Measurements from ENCODE around the gene MTO1. TPM values are rescaled to one million over a fixed set of nuclear protein-coding genes. Genes with fewer than 3 reads are reported as not detected.

Gene MTO1
- total RNA-seq, 5 donors from 2014 or later (not counting 1 experiment from before 2014, with no cell fraction given): 55.0 to 80.4 (median 59.3) TPM

DNA sequence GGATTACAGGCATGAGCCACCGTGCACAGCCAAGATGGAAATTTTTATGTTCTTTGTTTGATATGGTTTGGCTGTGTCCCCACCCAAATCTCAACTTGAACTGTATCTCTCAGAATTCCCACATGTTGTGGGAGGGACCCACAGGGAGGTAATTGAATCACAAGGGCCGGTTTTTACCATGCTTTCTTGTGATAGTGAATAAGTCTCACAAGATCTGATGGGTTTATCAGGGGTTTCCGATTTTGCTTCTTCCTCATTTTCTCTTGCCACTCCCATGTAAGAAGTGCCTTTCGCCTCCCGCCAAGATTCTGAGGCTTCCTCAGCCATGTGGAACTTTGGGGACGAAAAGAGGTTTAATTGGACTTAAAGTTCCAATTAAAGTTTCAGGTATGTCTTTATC is 44.7 kb downstream of the MTO1 start:
- ChIA-PET CTCF (no interaction called here), POLR2A (no interaction called here)
- Mint-ChIP-seq H3K4me1 (no peaks in the 10 kb centered on the region), H3K9me3 (no peaks in the 10 kb centered on the region), H3K36me3 (peaks cover 16% of the 10 kb centered on the region), H3K27ac (peak overlapping the region; percentile 22 to 65), H3K27me3 (no peaks in the 10 kb centered on the region), H3K4me3 (no peak overlapping the region)
- Histone ChIP-seq H3K27me3 (replicated peaks in 1 of 2; ENCODE audit: control insufficient read depth in 2 of 2, extremely low read depth in 1 of 2, insufficient read depth in 2 of 2, low read length in 1 of 2) (no peaks in the 10 kb centered on the region), H3K4me3 (ENCODE audit: control insufficient read depth in 1 of 2, extremely low read depth in 1 of 2, low read length in 1 of 2) (no peak overlapping the region), H3K27ac (ENCODE audit: low read length) (no peak overlapping the region), H3K36me3 (ENCODE audit: control insufficient read depth in 2 of 2, extremely low read depth in 1 of 2, insufficient read depth in 1 of 2, low read length in 1 of 2) (peaks cover 0 to 21% of the 10 kb centered on the region in 2 donors), H3K9me3 (no peaks in the 10 kb centered on the region), H3K4me1 (ENCODE audit: control insufficient read depth in 1 of 2, extremely low read depth in 1 of 2, insufficient read depth in 2 of 2, low read length in 2 of 2) (no peaks in the 10 kb centered on the region)
- DNase-seq (no peak), ATAC-seq (replicated peaks in 1 of 4) (no peak)
- no CpG with 5 or more reads among the region's 6 CpGs for WGBS (ENCODE audit: insufficient coverage)

DNA sequence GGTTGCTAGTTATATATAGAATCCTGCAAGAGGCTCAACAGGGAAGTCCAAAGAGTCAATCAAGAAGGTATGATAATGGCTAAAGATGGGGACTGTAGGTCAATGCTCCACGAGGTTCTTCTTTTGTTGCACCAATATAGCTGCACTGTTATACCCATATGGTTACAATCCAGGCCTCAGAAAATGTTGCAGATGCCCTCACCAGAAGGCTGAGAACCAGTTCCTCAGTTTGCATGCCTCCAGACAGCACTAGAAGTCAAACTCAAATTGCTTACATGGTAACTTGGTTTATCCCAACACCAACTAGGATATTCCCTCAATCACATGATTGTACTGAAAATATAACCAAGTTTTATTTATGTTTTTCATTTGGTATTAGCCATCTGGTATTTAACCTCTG is 47.2 kb downstream of the MTO1 start:
- Histone ChIP-seq H3K4me1 (ENCODE audit: control insufficient read depth in 1 of 2, extremely low read depth in 1 of 2, insufficient read depth in 2 of 2, low read length in 2 of 2) (no peaks in the 10 kb centered on the region), H3K27me3 (replicated peaks in 1 of 2; ENCODE audit: control insufficient read depth in 2 of 2, extremely low read depth in 1 of 2, insufficient read depth in 2 of 2, low read length in 1 of 2) (no peaks in the 10 kb centered on the region), H3K9me3 (no peaks in the 10 kb centered on the region), H3K4me3 (ENCODE audit: control insufficient read depth in 1 of 2, extremely low read depth in 1 of 2, low read length in 1 of 2) (no peak overlapping the region), H3K27ac (ENCODE audit: low read length) (no peak overlapping the region), H3K36me3 (ENCODE audit: control insufficient read depth in 2 of 2, extremely low read depth in 1 of 2, insufficient read depth in 1 of 2, low read length in 1 of 2) (peaks cover 0 to 13% of the 10 kb centered on the region in 2 donors)
- ChIA-PET CTCF (no interaction called here), POLR2A (interaction anchor here (0.5 to 1.0 kb wide), 3 partner anchors 8 to 13 kb away, joined by 3 to 4 read pairs (median 3); no protein-coding TSS in a partner anchor)
- Mint-ChIP-seq H3K4me3 (no peak overlapping the region), H3K4me1 (peaks cover 0 to 6% (median 3%) of the 10 kb centered on the region in 3 donors), H3K27ac (no peak overlapping the region), H3K36me3 (peaks cover 15% of the 10 kb centered on the region), H3K9me3 (no peaks in the 10 kb centered on the region), H3K27me3 (no peaks in the 10 kb centered on the region)
- DNase-seq (no peak), ATAC-seq (replicated peaks in 1 of 4) (peak in 1 of 4 experiments; percentile 5)
- WGBS (ENCODE audit: insufficient coverage): no CpG with 5 or more reads among the region's 1 CpG

DNA sequence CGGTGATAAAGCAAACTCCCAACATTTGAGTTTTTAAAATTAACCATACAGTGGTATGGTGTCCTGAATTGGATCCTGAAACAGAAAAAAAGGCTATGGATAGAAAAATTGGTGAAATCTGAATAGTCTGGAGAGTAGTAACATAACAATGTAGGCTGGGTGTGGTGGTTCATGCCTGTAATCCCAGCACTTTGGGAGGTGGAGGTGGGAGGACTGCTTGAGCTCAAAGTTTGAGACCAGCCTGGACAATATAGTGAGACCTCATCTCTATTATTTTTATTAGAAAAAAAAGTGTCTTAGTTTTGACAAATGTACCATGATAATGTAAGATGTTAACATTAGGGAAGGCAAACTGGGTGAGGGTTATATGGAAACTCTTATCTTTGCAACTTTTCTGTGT is 48.3 kb downstream of the MTO1 start:
- H3K27me3 ChIP-seq (replicated peaks in 1 of 2; ENCODE audit: control insufficient read depth in 2 of 2, extremely low read depth in 1 of 2, insufficient read depth in 2 of 2, low read length in 1 of 2): no peaks in the 10 kb centered on the region
- Mint-ChIP-seq H3K27me3 (no peaks in the 10 kb centered on the region), H3K36me3 (peaks cover 10% of the 10 kb centered on the region), H3K4me3 (no peak overlapping the region), H3K4me1 (peaks cover 3 to 9% (median 6%) of the 10 kb centered on the region in 3 donors), H3K27ac (no peak overlapping the region), H3K9me3 (no peaks in the 10 kb centered on the region)
- no CpG with 5 or more reads among the region's 1 CpG for WGBS (ENCODE audit: insufficient coverage)
- ATAC-seq (replicated peaks in 1 of 4): no peak
- no peak overlapping the region for H3K4me3 ChIP-seq (ENCODE audit: control insufficient read depth in 1 of 2, extremely low read depth in 1 of 2, low read length in 1 of 2)
- no peak overlapping the region for H3K27ac ChIP-seq (ENCODE audit: low read length)
- POLR2A ChIA-PET: interaction anchor here (0.5 to 0.7 kb wide), 4 partner anchors 11 to 88 kb away, joined by 3 to 6 read pairs (median 4); partner anchors contain the start of gene EEF1A1 (in 1 of the 2)
- H3K36me3 ChIP-seq (ENCODE audit: control insufficient read depth in 2 of 2, extremely low read depth in 1 of 2, insufficient read depth in 1 of 2, low read length in 1 of 2): peaks cover 0 to 10% of the 10 kb centered on the region in 2 donors
- H3K4me1 ChIP-seq (ENCODE audit: control insufficient read depth in 1 of 2, extremely low read depth in 1 of 2, insufficient read depth in 2 of 2, low read length in 2 of 2): peaks cover 0 to 6% of the 10 kb centered on the region in 2 experiments
- no peaks in the 10 kb centered on the region for H3K9me3 ChIP-seq
- no peak for DNase-seq
- CTCF ChIA-PET: interaction anchor here (0.6 kb wide), 2 partner anchors 33 to 146 kb away, joined by 3 read pairs; no protein-coding TSS in a partner anchor

DNA sequence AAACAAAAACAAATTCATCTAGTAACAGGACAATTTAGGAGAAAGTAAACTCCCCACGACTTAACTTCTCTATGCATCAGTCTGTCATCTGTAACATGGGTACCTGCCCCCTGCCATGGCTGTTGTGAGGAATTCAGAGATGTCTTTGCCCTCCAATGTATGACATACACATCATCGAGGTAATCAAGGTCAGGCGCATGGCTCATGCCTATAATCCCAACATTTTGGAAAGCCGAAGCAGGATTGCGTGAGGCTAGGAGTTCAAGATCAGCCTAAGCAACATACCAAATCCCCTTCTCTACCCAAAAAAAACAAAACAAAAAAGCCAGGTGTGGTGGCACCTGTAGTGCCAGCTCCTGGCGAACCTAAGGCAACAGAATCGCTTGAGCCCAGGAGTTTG is 50.3 kb downstream of the MTO1 start:
- ATAC-seq (replicated peaks in 1 of 4): no peak
- Histone ChIP-seq H3K27me3 (replicated peaks in 1 of 2; ENCODE audit: control insufficient read depth in 2 of 2, extremely low read depth in 1 of 2, insufficient read depth in 2 of 2, low read length in 1 of 2) (no peaks in the 10 kb centered on the region), H3K36me3 (ENCODE audit: control insufficient read depth in 2 of 2, extremely low read depth in 1 of 2, insufficient read depth in 1 of 2, low read length in 1 of 2) (peaks cover 0 to 29% of the 10 kb centered on the region in 2 donors), H3K4me3 (ENCODE audit: control insufficient read depth in 1 of 2, extremely low read depth in 1 of 2, low read length in 1 of 2) (no peak overlapping the region), H3K4me1 (ENCODE audit: control insufficient read depth in 1 of 2, extremely low read depth in 1 of 2, insufficient read depth in 2 of 2, low read length in 2 of 2) (peaks cover 6 to 18% of the 10 kb centered on the region in 2 experiments), H3K27ac (ENCODE audit: low read length) (no peak overlapping the region), H3K9me3 (no peaks in the 10 kb centered on the region)
- H3K27ac Mint-ChIP-seq: no peak overlapping the region
- peaks cover 22 to 29% (median 25%) of the 10 kb centered on the region in 3 donors for H3K4me1 Mint-ChIP-seq
- no peaks in the 10 kb centered on the region for H3K9me3 Mint-ChIP-seq
- no peak for DNase-seq
- no peaks in the 10 kb centered on the region for H3K27me3 Mint-ChIP-seq
- POLR2A ChIA-PET: interaction anchor here in 1 of 2 donors (0.6 kb wide), 1 partner anchor 893 kb away, joined by 4 read pairs; no protein-coding TSS in a partner anchor
- no peak overlapping the region for H3K4me3 Mint-ChIP-seq
- peaks cover 23% of the 10 kb centered on the region for H3K36me3 Mint-ChIP-seq
- CTCF ChIA-PET: interaction anchor here in 1 of 2 donors (5.7 kb wide), 1 partner anchor 100 kb away, joined by 81 read pairs; no protein-coding TSS in a partner anchor
- 100% methylated on average over 6 of the region's 7 CpGs for WGBS (ENCODE audit: insufficient coverage)

DNA sequence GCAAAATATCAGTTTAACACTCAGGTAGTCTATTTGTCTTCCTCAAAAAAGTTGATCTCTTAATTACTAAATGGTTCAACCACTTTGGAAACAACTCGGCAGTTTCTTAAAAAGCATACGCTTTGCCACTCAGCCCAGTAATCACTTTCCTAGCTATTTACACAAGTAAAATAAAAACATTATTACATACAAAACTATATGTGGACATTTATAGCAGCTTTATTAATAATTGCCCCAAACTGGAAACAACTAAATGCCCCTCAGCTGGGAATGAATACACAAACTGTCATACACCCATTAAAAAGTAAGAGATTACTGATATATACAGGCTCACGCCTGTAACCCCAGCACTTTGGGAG is 51.9 kb downstream of the MTO1 start:
- H3K27ac ChIP-seq (ENCODE audit: low read length): no peak overlapping the region
- no peak for DNase-seq

DNA sequence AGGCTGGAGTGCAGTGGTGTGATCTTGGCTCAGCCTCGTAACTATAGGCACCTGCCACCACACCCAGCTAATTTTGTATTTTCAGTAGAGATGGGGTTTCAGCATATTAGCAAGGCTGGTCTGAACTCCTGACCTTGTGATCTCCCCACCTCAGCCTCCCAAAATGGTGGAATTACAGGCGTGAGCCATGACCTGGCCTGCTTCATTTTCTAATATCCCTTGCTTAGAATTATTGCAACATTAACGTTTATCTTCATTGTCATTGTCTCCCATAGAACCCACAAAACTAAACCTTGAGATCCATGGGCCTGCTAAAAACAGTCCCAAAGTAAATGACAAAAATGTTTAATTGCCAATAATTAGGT is 53.2 kb downstream of the MTO1 start:
- Mint-ChIP-seq H3K4me1 (peaks cover 50 to 55% (median 51%) of the 10 kb centered on the region in 3 donors), H3K27ac (peak overlapping the region in 1 of 2 donors; percentile 74), H3K36me3 (peaks cover 47% of the 10 kb centered on the region), H3K9me3 (no peaks in the 10 kb centered on the region), H3K4me3 (no peak overlapping the region), H3K27me3 (no peaks in the 10 kb centered on the region)
- H3K27me3 ChIP-seq (replicated peaks in 1 of 2; ENCODE audit: control insufficient read depth in 2 of 2, extremely low read depth in 1 of 2, insufficient read depth in 2 of 2, low read length in 1 of 2): no peaks in the 10 kb centered on the region
- DNase-seq (peak in 1 of 35 experiments; percentile 12), ATAC-seq (replicated peaks in 1 of 4) (no peak)
- H3K4me1 ChIP-seq (ENCODE audit: control insufficient read depth in 1 of 2, extremely low read depth in 1 of 2, insufficient read depth in 2 of 2, low read length in 2 of 2): peaks cover 24 to 41% of the 10 kb centered on the region in 2 experiments
- ChIA-PET POLR2A (interaction anchor here (0.7 to 3.5 kb wide), 5 partner anchors 13 to 138 kb away, joined by 3 to 14 read pairs (median 6); partner anchors contain the start of genes MTO1 (in 1 of the 2) and SLC17A5 (in 1 of the 2)), CTCF (interaction anchor here (0.6 to 5.7 kb wide), 9 partner anchors 9 to 216 kb away, joined by 4 to 81 read pairs (median 7); partner anchors contain the start of gene MTO1 (in 1 of the 2))
- H3K27ac ChIP-seq (ENCODE audit: low read length): peak overlapping the region; percentile 62
- no CpG with 5 or more reads among the region's 3 CpGs for WGBS (ENCODE audit: insufficient coverage)
- H3K9me3 ChIP-seq: no peaks in the 10 kb centered on the region
- no peak overlapping the region for H3K4me3 ChIP-seq (ENCODE audit: control insufficient read depth in 1 of 2, extremely low read depth in 1 of 2, low read length in 1 of 2)
- H3K36me3 ChIP-seq (ENCODE audit: control insufficient read depth in 2 of 2, extremely low read depth in 1 of 2, insufficient read depth in 1 of 2, low read length in 1 of 2): peaks cover 0 to 54% of the 10 kb centered on the region in 2 donors

More for the DNA sequence above, 51.9 kb downstream of the MTO1 start:
- ChIA-PET CTCF (interaction anchor here (0.5 to 5.7 kb wide), 12 partner anchors 9 to 139 kb away, joined by 3 to 81 read pairs (median 4); no protein-coding TSS in a partner anchor), POLR2A (interaction anchor here (0.5 to 3.5 kb wide), 13 partner anchors 8 to 140 kb away, joined by 3 to 14 read pairs (median 3); partner anchors contain the start of genes EEF1A1 (in 1 of the 2), MTO1 (in 1 of the 2) and SLC17A5 (in 1 of the 2))
- H3K9me3 ChIP-seq: no peaks in the 10 kb centered on the region
- peaks cover 13 to 29% of the 10 kb centered on the region in 2 experiments for H3K4me1 ChIP-seq (ENCODE audit: control insufficient read depth in 1 of 2, extremely low read depth in 1 of 2, insufficient read depth in 2 of 2, low read length in 2 of 2)
- H3K4me1 Mint-ChIP-seq: peaks cover 37 to 42% (median 39%) of the 10 kb centered on the region in 3 donors
- H3K27me3 ChIP-seq (replicated peaks in 1 of 2; ENCODE audit: control insufficient read depth in 2 of 2, extremely low read depth in 1 of 2, insufficient read depth in 2 of 2, low read length in 1 of 2): no peaks in the 10 kb centered on the region
- H3K9me3 Mint-ChIP-seq: no peaks in the 10 kb centered on the region
- H3K27ac Mint-ChIP-seq: peak overlapping the region in 1 of 2 donors; percentile 36
- H3K36me3 Mint-ChIP-seq: peaks cover 35% of the 10 kb centered on the region
- H3K4me3 Mint-ChIP-seq: no peak overlapping the region
- H3K4me3 ChIP-seq (ENCODE audit: control insufficient read depth in 1 of 2, extremely low read depth in 1 of 2, low read length in 1 of 2): no peak overlapping the region
- H3K27me3 Mint-ChIP-seq: no peaks in the 10 kb centered on the region
- no peak for ATAC-seq (replicated peaks in 1 of 4)
- peaks cover 0 to 42% of the 10 kb centered on the region in 2 donors for H3K36me3 ChIP-seq (ENCODE audit: control insufficient read depth in 2 of 2, extremely low read depth in 1 of 2, insufficient read depth in 1 of 2, low read length in 1 of 2)
- 60% methylated on average over 1 of the region's 3 CpGs for WGBS (ENCODE audit: insufficient coverage)
